Activated CD4-positive, alpha-beta T cell treated with anti-CD3 and anti-CD28 coated beads for 4 hours (primary cell): ENCODE measurements around the gene IFNG.
"Not testable (repeated sequence)": the region's sequence is repeated elsewhere in the genome, so short reads cannot be mapped to it uniquely, and the experiment has no call there.

Experiments used
- DNase-seq, 2 donors: peaks; one replicate each; pipeline ENCODE4 v3.0.0-alpha.2; 2020

IFNG gene

GRCh38 chr12:68159681-68160304, at the start of gene IFNG:
IFNG (minus strand) TSS chr12:68159740; CDS start chr12:68159615, 125 bp downstream.
- peak in 1 of 2 donors; percentile 23 for DNase-seq

GRCh38 chr12:68209048-68209728, 49.6 kb upstream of the IFNG start:
- not testable (repeated sequence) for DNase-seq

DNA sequence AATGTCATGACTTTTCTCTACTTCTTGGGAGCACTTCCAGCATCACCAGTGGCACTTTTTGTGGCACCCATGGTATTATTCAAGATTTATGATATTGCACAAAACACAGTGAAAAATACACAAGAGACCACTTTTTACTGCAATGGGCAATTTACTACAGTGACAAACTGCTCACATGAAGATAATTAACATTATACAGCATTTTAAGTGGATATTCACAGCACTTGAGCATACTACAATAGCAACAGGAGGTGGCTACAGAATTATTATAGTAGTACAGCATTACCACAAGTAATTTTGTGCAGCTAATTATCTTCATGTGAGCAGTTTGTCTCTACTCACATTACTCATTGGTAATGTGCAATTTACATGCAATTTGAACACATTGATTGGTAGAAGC, 47.7 kb upstream of the IFNG start:
- DNase-seq = no peak

DNA sequence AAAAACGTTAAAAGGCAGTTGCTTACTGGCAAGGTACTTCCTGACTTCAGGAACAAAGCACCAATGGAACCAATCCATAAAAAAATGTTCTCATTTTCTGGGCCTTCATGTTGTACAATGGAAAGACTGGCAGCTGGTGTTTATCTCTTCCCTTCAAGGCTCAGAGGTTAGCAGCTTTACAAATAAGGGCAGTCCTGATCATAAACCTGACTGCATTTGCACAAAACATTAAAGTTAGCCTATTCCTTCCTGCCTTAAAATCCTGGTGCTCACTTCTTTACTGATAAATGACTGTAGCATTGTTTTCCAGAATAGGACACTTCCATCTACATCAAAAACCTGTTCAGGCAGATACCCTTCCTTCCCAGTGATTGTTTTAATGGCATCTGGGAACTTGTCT, 46.9 kb upstream of the IFNG start:
- DNase-seq = no peak

DNA sequence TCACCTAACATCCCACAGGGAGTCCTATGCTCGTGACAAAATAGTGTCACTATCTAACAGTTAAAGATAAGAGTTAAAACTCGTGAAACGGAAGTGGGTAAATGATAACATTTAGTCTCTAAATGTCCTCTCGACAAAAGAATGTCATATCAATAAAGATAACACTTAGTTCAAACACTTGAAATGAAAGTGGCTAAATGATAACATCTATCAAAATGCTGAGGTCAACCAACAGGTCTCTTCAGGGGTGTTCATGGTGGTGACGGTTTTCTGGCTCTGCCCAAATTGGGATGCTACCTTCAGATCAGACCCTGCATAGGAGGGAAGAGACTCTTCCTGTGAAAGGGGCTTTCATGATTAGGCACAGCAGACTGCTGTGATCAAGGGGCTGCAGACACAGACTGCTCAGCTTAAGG, 43.9 kb upstream of the IFNG start:
- no peak for DNase-seq

DNA sequence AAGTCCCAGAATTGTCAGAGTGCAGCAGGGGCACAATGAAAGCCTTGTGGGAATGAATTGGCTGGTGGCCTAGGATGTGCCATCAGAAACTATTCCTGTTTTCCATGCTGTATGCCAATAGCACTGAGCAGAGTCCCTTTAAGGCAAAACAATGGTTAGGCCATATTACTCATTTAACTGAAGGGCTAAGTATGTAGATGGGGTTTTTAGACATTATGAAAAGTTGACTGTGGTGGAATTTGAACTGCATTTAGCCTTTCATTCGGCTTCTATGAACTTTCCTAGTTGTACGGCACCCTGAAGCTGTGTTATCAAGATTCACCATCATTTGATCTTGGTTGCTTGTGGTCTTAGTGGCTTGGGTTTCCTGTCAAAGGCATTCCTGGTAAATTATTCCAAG, 41.3 kb upstream of the IFNG start:
- DNase-seq = no peak

GRCh38 chr12:68199127-68199526, 39.6 kb upstream of the IFNG start:
- no peak for DNase-seq

GRCh38 chr12:68198507-68199086, 39.1 kb upstream of the IFNG start:
- no peak for DNase-seq

DNA sequence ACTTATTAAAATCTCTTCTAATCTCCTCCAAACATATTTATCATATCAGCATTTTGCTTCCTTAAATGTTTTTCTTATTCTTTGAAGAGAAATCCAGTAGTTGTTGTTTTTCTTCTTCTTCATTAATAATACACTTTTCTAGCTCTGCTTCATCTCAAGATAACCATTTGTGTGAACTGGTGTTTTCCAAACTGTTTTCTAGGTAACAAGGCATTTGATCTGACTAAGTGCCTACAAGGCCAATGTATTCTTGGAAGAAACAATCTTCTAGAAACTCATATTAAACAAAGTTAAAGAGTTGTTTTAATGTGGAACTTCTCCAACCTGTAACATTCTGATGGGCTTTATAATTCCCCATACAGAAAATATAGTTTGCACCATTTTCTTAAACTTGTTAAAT, 30.8 kb upstream of the IFNG start:
- no peak for DNase-seq

DNA sequence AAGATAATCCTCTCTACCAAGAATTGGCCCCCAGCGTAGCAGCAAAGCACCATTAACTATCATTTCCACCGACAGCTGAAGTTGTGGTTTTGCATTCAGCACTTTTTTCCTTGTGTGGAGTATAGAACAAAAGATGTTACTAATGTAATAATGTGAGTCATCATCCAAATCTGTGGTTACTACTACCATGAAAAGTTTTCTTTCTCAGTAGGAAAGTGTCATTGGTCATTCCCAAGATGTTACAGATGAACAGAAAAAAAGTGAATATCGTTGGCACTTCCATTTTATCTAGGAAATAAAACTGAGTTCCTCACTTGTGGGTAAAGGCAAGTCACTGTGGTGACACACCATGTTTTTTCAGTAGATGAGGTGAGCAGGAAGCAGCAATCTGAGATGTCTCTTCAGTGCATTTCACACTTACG, 30.3 kb upstream of the IFNG start:
- peak; percentile 44 to 55 for DNase-seq

DNA sequence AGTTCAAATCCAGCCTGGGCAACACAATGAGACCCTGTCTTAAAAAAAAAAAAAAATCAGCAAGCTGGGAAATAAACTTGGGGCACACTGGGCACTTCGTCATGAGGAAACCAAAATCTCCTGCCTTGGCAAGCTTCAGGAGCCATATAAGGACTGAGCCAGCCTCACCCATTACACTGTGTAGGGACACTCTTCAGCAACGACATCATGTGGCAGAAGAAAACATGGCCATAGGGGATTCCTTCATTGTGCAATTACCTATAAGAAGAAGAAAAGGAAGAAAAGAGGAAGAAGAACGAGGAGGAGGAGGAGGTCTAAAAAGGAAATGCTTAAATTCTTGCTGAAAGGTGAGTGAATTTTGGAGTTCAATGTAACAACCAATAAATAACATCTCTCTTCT, 26.1 kb upstream of the IFNG start:
- DNase-seq = no peak

DNA sequence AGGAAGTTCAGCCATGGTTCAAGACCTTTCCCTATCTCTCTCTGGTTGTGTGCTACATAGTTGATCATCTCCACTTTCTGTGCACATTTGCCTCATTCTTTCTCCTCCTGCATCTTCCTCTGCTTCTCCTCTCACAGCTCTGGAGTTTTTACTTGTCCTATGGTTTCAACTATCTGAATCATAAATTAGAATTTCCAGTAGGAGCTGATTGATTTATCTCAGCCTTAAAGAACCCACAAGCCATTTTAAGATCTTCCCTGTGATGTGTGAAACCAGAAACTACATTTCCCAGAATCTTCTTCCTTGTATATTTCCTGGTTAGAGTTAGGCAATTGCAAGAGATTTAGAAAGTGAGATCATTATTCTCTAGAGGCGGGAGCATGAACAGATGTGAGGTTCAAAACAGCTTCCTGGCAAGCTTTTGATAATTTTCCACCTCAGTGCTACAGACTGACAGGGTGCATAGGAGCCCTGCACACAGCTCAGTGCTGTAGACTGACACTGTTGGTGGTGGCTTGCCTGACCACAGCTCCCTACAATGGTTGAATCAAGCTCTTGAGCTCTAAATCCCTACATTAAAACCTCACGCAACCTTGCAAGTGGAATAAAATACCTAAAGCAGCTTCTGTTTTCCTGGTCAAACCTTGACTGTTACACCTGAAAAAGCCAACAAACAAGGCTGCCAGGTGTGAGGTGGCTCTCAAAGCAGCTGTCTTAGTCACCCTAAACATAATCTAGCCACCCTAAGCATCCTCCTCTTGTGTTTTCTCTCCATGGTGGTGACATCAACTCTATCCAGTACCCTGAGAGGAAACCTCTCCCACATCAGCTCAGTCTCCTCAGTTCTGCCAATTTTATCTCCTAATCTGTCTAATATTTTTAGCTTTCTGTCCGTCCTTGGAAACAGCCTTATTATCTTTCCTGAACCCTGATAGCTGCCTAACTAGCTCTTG, 21.5 kb upstream of the IFNG start:
- DNase-seq = peak; percentile 33 to 39

DNA sequence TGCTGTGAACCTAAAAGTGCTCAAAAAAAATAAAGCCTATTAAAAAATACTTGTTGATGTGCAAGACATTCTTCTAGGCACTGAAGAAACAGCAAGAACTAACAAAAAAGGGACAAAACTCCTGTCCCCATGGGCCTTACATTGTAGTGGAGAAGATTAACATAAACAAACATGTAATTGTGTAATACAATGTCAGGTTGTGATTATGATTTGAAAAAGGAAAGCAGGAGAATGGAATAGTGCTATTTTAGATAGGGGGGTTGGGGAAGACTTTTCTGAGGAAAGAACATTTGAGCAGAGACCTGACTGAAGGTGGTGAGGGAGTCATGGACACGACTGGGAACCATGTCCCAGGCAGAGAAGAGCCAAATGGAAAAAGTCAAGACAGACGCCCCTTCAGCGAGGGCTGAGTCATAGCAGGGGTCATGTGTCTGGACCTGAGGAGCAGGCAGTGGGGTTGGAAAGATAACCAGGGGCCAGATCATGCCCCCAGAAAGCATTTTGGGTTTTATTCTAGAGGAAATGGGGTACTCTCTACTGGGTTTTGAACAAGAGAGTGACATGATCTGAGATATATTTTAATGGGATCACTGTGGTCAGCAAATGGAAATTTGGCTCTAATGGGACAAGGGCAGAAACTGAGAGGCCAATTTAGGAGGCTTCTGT, 19.4 kb upstream of the IFNG start:
- no peak for DNase-seq

- no peak for DNase-seq
These were observed 18.6 kb upstream of the IFNG start for GRCh38 chr12:68178184-68178583.

DNA sequence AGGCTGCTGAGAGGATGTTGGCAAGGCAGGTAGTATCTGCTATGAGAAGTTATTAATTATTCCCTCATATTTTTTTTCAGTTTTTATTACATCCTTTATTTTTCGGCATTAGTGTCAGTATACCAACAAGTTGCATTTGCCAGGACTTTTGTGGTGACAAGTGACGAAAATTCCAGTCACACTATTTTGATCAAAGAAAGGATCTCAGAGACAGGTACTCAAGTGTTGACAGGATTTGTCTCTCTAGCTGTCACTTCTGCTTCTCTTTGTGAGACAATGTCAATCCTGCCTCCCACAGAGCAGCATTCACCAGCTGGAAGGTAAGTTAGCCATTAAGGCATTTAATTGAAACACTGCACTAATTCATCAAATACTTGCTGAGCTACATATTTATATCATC, 18.0 kb upstream of the IFNG start:
- no peak for DNase-seq

GRCh38 chr12:68176257-68176656, 16.7 kb upstream of the IFNG start:
- no peak for DNase-seq

- DNase-seq = peak; percentile 55 to 60
These were observed 16.1 kb upstream of the IFNG start for GRCh38 chr12:68175557-68176061.

DNA sequence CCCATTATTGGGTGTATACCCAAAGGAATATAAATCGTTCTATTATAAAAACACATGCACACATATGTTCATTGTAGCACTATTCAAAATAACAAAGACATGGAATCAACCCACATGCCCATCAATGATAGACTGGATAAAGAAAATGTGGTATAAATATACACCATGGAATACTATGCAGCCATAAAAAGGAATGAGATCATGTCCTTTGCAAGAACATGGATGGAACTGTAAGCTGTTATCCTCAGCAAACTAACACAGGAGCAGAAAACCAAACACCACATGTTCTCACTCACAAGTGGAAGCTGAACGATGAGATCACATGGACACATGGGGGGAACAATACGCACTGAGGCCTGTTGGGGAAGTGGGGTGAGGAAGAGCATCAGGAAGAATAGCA, 15.2 kb upstream of the IFNG start:
- not testable (repeated sequence) for DNase-seq

DNA sequence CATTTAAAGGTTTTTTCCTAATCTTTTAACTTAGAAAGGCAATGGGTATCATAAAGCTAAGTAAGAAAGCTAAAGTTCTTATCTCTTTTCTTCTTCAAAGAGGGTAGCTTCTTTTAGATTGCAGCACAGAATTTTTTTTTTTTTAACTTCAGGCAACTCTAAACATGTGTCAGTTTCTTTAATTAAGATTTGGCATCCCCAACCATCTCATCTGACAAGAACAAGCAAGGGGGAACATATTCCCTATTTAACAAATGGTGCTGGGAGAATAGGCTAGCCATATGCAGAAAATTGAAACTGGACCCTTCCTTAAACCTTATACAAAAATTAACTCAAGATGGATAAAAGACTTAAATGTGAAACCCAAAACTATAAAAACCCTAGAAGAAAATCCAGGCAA, 14.3 kb upstream of the IFNG start:
- no peak for DNase-seq

- DNase-seq = no peak
These were observed 11.2 kb upstream of the IFNG start for GRCh38 chr12:68170726-68171125.

- no peak for DNase-seq
These were observed 9.8 kb upstream of the IFNG start for GRCh38 chr12:68169213-68169889.

- no peak for DNase-seq
These were observed 6.8 kb upstream of the IFNG start for GRCh38 chr12:68166317-68166831.
